RWPE1 (cell line): ENCODE measurements around the gene NDEL1.

Source experiments
- CTCF ChIA-PET: fragments of 350-600 bp; sonication (Branson Sonifier 250); formaldehyde crosslinking; extraction: SDS; loops from one replicate; lab custom pipeline; 2021; lab: Yijun Ruan, JAX
- POLR2A ChIA-PET: fragments of 400-600 bp; formaldehyde crosslinking; extraction: SDS; loops from one replicate; lab custom pipeline; 2020; ENCODE audit warnings: antibody characterized with exemption; ENCODE audit not compliant: low non-redundant PET; lab: Yijun Ruan, JAX
- DNase-seq: peaks from one replicate; pipeline ENCODE4 v3.0.0; 2012; ENCODE audit warnings: low spot score
- H3K27ac ChIP-seq: fragments of 450-650 bp; 2 replicates; pipeline ENCODE4 v1.5.1; 2017
- CTCF ChIP-seq: fragments of 450-650 bp; conservative IDR thresholded peaks from 2 replicates; pipeline ENCODE4 v1.5.1; 2017; ENCODE audit warnings: low read depth, mild to moderate bottlenecking

The NDEL1 gene

GRCh38 chr17:8412089-8412488, 23.6 kb upstream of the NDEL1 start:
- DNase-seq = no peak
- TF ChIP-seq CTCF = no peak
- H3K27ac ChIP-seq = no peak overlapping the region
- ChIA-PET CTCF (interaction anchor here (1.0 kb wide), 1 partner anchor 28 kb away, joined by 4 read pairs; no protein-coding TSS in a partner anchor), POLR2A (no interaction called here)

DNA sequence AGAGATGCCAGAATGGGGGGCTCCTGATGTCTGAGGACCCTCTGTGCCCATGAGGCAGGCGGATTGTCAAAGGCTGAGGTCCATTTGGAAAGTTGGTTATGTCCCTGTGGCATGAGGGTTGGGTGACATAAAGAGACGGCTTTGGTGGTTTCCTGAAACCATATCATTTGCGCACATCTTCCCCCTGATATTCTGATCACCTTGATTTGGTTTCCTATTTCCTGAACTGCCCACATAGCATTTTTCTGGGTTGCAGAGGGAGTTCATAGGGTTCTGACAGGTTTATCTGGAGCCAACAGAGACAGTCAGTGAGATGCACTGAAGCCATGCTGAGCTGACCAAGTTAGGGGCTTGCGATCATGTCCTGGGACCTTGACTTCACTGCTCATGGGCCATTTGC, 22.4 kb upstream of the NDEL1 start:
- ChIA-PET CTCF (no interaction called here), POLR2A (interaction anchor here (0.6 kb wide), 1 partner anchor 19 kb away, joined by 3 read pairs; no protein-coding TSS in a partner anchor)
- DNase-seq = no peak
- H3K27ac ChIP-seq = no peak overlapping the region
- TF ChIP-seq CTCF = no peak

DNA sequence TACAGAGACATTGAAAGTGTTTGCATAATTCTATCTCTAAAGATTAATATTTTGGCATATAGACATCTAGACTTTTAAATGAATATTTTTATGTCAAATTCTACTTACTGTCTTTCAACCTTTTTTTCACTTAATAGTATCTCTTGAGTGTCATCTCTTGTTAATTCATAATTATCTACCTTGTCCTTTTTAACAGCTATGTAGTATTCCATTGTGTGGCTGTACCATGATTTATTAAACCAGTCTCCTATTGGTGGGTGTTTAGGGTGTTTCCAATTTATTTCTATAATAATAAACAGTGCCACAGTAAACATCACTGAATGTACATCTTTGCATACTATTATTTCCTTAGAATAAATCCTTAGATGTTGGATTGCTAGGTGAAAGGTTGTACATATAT, 21.7 kb upstream of the NDEL1 start:
- TF ChIP-seq CTCF = no peak
- ChIA-PET CTCF (no interaction called here), POLR2A (no interaction called here)
- H3K27ac ChIP-seq = no peak overlapping the region
- DNase-seq = no peak

DNA sequence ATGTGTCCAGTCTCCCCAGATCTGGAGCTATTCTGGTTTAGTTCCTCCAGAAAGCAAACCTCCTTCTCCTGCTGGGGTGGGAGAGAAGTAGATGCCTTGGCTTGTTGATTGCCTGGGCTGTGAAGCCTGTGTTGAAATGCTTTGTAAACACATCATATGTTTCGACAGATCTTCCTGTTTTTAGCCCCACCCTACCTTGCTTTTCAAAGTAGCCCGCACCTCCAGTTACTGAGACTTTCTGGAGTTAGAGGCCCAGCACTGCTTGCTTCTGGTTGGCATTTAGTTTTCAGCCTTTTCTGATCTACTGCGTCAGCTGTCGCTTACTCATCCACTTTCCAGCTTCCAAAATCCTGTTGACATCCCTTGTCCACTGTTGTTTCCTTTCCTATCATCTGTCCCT, 17.9 kb upstream of the NDEL1 start:
- ChIA-PET CTCF (no interaction called here), POLR2A (interaction anchor here (0.8 kb wide), 1 partner anchor 17 kb away, joined by 3 read pairs; the partner anchor contains the start of gene NDEL1)
- no peak overlapping the region for H3K27ac ChIP-seq
- no peak for DNase-seq
- TF ChIP-seq CTCF = no peak

GRCh38 chr17:8418471-8418870, 17.2 kb upstream of the NDEL1 start:
- ChIA-PET CTCF (no interaction called here), POLR2A (interaction anchor here (0.8 kb wide), 1 partner anchor 17 kb away, joined by 3 read pairs; the partner anchor contains the start of gene NDEL1)
- H3K27ac ChIP-seq = no peak overlapping the region
- TF ChIP-seq CTCF = no peak
- DNase-seq = no peak

DNA sequence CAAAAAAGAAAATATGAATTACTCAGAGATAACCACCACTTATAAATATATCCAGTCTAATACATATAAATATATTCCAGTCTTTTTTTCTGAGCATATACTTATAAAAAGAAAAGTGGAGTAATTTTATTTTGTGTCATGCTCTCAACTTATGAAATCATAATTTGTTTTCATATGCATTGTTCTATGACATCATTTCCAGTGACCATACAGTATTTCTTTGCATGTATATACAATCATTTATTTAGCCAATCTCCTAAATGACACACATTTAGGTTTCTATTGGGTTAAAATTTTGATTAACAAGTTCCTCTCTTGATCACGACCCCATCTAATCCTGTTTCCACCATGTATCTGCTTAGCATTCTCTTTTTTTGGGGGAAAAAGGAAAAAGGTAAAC, 16.4 kb upstream of the NDEL1 start:
- TF ChIP-seq CTCF = no peak
- DNase-seq = no peak
- no peak overlapping the region for H3K27ac ChIP-seq
- POLR2A ChIA-PET = no interaction called here
- CTCF ChIA-PET = no interaction called here
